Prostate gland (tissue), 2 donors: ENCODE data around the gene NLRP1. TPM values are rescaled to one million over a fixed set of nuclear protein-coding genes. Genes with fewer than 3 reads are reported as not detected.

Source experiments
- DNase-seq: peaks from one replicate; pipeline ENCODE4 v3.0.0-alpha.2; 2019; ENCODE audit warnings: low spot score
- H3K27ac ChIP-seq, 2 donors: fragments of 200-600 bp; sonication (generic); 2 replicates each; pipeline ENCODE4 v1.5.1; 2017 to 2019
- H3K27me3 ChIP-seq: fragments of 200-600 bp; sonication (generic); replicated peaks from 2 replicates; pipeline ENCODE4 v1.5.1; 2019; ENCODE audit not compliant: insufficient read depth
- H3K36me3 ChIP-seq, 2 donors: fragments of 200-600 bp; sonication (generic); 1 replicate in 1 of 2; 2 replicates in 1 of 2; pipeline versions ENCODE4 v1.5.1 to v1.8.1; 2017 to 2019
- H3K4me1 ChIP-seq: fragments of 200-600 bp; sonication (generic); replicated peaks from 2 replicates; pipeline ENCODE4 v1.5.1; 2019
- H3K4me3 ChIP-seq, 2 donors: fragments of 200-600 bp; sonication (generic); 2 replicates each; pipeline ENCODE4 v1.5.1; 2017 to 2019
- H3K9me3 ChIP-seq: fragments of 200-600 bp; sonication (generic); 2 replicates; pipeline ENCODE4 v1.5.1; 2017
- POLR2A ChIP-seq: fragments of 450-650 bp; IDR thresholded peaks from one replicate; pipeline ENCODE4 v1.6.1; 2016; ENCODE audit warnings: antibody characterized with exemption, mild to moderate bottlenecking
- POLR2AphosphoS5 ChIP-seq: sonication (generic); formaldehyde crosslinking; IDR thresholded peaks from one replicate; pipeline ENCODE4 v1.6.1; 2017; ENCODE audit warnings: antibody characterized with exemption
- WGBS: methylation state at CpG from one replicate; pipeline ENCODE4 v1.1.5; 2018; 5-methylcytosine and 5-hydroxymethylcytosine counted together
- intact Hi-C: fragments of 100-400 bp; cut with DNase I; formaldehyde crosslinking; loops from one replicate; pipeline ENCODE4 v1.14.2; 2022
- total RNA-seq, 2 donors: library from RNA; depleted of rRNA; stranded (reverse); fragments of >200 nt; gene quantifications; one replicate each; pipeline ENCODE4 v1.1.0, GENCODE V29; 2016
- TF ChIP-seq, protein P1 (sequence below), 4 experiments: fragments of 200-600 bp in 2 of 4; fragments of 450-650 bp in 2 of 4; sonication (generic) in 2 of 4; IDR thresholded peaks; 1 replicate in 3 of 4; 2 replicates in 1 of 4; pipeline ENCODE4 v1.5.1; 2016 to 2019; ENCODE audit warnings: antibody characterized with exemption in 4 of 4, mild to moderate bottlenecking in 2 of 4, moderate library complexity in 2 of 4

The NLRP1 gene
- total RNA-seq, 2 donors from 2014 or later: 10.7 to 29.9 TPM

DNA sequence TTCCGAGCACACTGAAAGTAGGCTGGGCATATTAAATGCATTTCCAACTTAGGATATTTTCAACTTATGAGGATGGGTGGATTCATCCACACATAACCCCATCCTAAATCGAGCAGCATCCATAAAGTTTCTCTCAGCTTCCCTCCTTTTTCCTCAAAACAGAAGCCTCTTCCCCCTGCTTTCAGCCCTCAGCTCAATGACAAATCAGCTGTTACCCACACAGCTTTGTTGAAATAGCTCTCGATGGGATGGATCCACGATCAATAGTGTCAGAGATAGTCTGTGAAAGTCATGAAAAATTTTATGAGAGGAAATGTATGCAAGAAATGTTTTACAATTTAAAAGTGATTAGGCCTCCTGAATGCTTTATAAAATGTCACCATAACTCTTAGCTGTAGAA is 118.0 kb downstream of the NLRP1 start:
- intact Hi-C loops: no loop called here
- Histone ChIP-seq H3K27me3 (no peaks in the 10 kb centered on the region), H3K27ac (no peak overlapping the region), H3K36me3 (no peaks in the 10 kb centered on the region), H3K4me1 (peaks cover 3% of the 10 kb centered on the region), H3K9me3 (no peaks in the 10 kb centered on the region), H3K4me3 (no peak overlapping the region)
- no peak for TF ChIP-seq POLR2AphosphoS5
- TF ChIP-seq, protein P1, sequence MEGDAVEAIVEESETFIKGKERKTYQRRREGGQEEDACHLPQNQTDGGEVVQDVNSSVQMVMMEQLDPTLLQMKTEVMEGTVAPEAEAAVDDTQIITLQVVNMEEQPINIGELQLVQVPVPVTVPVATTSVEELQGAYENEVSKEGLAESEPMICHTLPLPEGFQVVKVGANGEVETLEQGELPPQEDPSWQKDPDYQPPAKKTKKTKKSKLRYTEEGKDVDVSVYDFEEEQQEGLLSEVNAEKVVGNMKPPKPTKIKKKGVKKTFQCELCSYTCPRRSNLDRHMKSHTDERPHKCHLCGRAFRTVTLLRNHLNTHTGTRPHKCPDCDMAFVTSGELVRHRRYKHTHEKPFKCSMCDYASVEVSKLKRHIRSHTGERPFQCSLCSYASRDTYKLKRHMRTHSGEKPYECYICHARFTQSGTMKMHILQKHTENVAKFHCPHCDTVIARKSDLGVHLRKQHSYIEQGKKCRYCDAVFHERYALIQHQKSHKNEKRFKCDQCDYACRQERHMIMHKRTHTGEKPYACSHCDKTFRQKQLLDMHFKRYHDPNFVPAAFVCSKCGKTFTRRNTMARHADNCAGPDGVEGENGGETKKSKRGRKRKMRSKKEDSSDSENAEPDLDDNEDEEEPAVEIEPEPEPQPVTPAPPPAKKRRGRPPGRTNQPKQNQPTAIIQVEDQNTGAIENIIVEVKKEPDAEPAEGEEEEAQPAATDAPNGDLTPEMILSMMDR (IDR thresholded peaks at IDR 0.05): no peak
- no peak for TF ChIP-seq POLR2A
- WGBS: 81% methylated on average over 4 of the region's 4 CpGs
- no peak for DNase-seq

DNA sequence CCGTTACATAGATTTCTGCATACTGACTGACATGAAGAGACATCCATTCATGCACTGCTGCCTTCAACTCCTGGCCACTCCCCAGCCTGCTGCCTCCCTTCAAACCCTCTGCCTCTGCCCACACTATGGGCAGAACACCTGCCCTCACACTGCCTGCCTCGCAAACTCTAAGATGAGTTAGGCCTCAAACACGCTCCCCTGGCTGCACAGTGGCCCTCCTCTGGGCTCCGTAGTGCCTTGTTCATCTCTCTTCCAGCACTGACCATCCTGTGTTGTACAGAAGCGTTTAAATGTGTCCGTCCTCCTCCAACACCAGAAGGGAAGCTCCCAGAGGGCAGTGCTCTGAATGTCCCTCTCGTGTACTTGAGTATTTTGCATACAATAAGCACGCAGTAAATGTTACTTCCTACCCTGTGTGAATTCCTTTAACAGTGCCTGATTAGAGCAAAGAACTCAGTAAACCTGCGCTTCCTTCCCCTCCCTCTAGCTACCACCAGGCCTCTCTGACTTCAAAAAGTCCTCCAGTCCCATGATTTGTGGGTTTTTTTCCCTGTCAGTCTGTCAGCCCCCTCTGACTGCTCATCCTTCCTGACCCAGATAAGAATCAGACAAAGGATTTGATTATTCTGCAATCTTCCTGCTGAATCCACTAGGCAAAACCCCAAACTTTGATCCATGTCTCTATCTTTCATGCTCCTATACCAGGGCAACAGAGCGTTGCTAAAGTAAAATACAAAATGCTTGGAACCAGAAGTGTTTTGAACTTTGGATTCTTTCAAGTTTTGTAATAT is 119.4 kb downstream of the NLRP1 start:
- H3K27me3 ChIP-seq: no peaks in the 10 kb centered on the region
- TF ChIP-seq POLR2A: no peak
- TF ChIP-seq, protein P1 (IDR thresholded peaks at IDR 0.05): no peak
- no peaks in the 10 kb centered on the region for H3K9me3 ChIP-seq
- H3K27ac ChIP-seq: no peak overlapping the region
- no peak overlapping the region for H3K4me3 ChIP-seq
- peaks cover 3% of the 10 kb centered on the region for H3K4me1 ChIP-seq
- H3K36me3 ChIP-seq: no peaks in the 10 kb centered on the region
- intact Hi-C loops: no loop called here
- DNase-seq: no peak
- WGBS: 85% methylated on average over 10 of the region's 10 CpGs

Other genes starting within 250 kb of the NLRP1 start
- gene NUP88, start 164.8 kb downstream of the NLRP1 start, total RNA-seq: 100 to 1,000 TPM in 1 of 2 donors, 10 to 100 TPM in 1; 64.8 to 105 TPM
- 10 to 100 TPM; 39.2 to 51.1 TPM for gene RPAIN, start 164.3 kb downstream of the NLRP1 start, total RNA-seq
- 100 to 1,000 TPM; 140 to 146 TPM for gene C1QBP, start 145.4 kb downstream of the NLRP1 start, total RNA-seq
- 10 to 100 TPM; 11.9 to 13.2 TPM for gene DHX33, start 115.5 kb downstream of the NLRP1 start, total RNA-seq
- gene DERL2, start 98.3 kb downstream of the NLRP1 start, total RNA-seq: 10 to 100 TPM; 37.9 to 47.3 TPM
- gene MIS12, start 97.9 kb downstream of the NLRP1 start, total RNA-seq: 10 to 100 TPM in 1 of 2 donors, 1 to 10 TPM in 1; 7.9 to 18.7 TPM